Stimulated activated CD8-positive, alpha-beta memory T cell treated with anti-CD3 and anti-CD28 coated beads, Interleukin-2, amount 100 ng/mL, for 1 hour (primary cell): ENCODE results near the gene GRID2IP.

Source experiments
- DNase-seq, 2 donors: peaks; one replicate each; pipeline ENCODE4 v3.0.0-alpha.2; 2020; ENCODE audit warnings: low read depth in 2 of 2

Gene GRID2IP

DNA sequence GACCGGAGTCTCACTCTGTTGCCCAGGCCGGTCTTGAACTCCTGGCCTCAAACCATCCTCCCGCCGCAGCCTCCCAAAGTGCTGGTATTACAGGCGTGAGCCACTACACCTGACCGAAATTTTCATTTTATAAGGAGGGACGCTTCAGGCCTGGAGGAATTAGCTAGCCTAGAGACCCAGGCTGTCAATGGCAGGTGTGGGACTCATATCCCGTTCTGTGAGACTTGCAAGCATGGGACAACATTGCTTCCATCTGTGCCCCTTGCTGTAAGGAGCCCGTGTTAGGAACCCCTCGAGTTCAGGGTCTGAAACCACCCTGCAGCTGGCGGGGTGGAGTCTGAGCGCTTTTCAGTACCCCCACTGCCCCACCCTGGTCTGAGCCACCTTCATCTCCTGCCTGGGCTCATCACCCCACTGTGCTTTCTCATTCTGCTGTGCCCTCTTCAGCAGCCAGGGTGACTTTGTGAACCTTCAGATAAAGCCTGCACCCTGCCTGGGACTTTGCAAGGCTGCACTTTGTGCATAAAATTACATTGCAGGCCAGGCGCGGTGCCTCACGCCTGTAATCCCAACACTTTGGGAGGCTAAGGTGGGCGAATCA lies 102.2 kb downstream of the GRID2IP start:
- no peak for DNase-seq

DNA sequence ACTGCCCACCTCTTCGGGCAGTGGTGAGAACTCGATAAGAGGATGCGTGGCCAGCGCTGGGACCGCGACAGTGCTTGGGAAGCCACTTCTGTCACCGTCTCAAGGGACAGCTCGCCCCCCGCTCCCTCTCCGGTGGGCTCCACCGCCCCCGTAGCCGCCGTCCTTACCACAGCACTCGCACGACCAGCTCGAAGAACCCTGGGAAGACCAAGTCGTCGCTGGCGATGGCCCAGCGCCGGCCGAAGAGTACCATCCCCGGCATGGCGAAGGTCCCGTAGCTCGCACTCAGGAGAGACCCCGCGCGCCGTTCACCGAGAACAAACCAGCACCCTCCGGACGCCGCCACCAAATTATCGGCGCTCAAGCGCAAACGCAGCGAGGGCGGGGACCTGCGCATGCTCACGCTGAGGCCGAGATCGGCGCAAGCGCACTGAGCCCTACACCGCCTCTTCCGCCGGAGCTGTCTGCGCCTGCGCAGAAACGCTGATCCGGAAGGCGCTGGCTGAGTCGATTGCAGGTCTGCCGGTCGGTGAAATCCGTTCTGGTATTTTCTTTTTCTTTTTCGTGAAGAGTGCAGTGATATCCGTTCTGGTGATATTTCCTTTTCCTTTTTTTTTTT lies 103.6 kb downstream of the GRID2IP start, which contains the start of gene DAGLB:
Gene DAGLB, minus strand, starts transcription at position 374 of the 619 bp plus-strand sequence. Its CDS starts 112 bp downstream, at position 262.
- peak; percentile 93 for DNase-seq
